Mucosa of descending colon (tissue), 3 donors: Measurements from ENCODE around the gene NODAL. TPM values are rescaled to one million over a fixed set of nuclear protein-coding genes. Genes with fewer than 3 reads are reported as not detected.

ENCODE experiments used
- ATAC-seq: fragments of 200-7000 bp; cut with Tn5 transposase; one replicate; pipeline ENCODE4 v1.9.1; 2020; ENCODE audit warnings: mild to moderate bottlenecking, moderate library complexity
- DNase-seq, 3 donors: peaks; one replicate each; pipeline ENCODE4 v3.0.0-alpha.2; 2020
- H3K36me3 ChIP-seq: fragments of 200-600 bp; one replicate; pipeline ENCODE4 v1.8.0; 2021; ENCODE audit warnings: low read depth, mild to moderate bottlenecking
- H3K4me1 ChIP-seq: fragments of 200-600 bp; one replicate; pipeline ENCODE4 v1.8.0; 2021; ENCODE audit warnings: low read depth, mild to moderate bottlenecking
- H3K4me3 ChIP-seq: fragments of 200-600 bp; one replicate; pipeline ENCODE4 v1.8.0; 2021; ENCODE audit warnings: mild to moderate bottlenecking
- H3K9me3 ChIP-seq: fragments of 200-600 bp; one replicate; pipeline ENCODE4 v1.8.0; 2021; ENCODE audit warnings: mild to moderate bottlenecking
- CTCF ChIP-seq: fragments of 200-600 bp; IDR thresholded peaks from one replicate; pipeline ENCODE4 v1.8.0; 2022; ENCODE audit warnings: antibody characterized with exemption, mild to moderate bottlenecking
- intact Hi-C, 2 donors: fragments of 100-400 bp; cut with DNase I in 1 of 2; cut with micrococcal nuclease in 1 of 2; formaldehyde crosslinking; loops; one replicate each; pipeline versions ENCODE4 v1.11.0 to v1.11.1; 2022; cut with DNase I, micrococcal nuclease
- total RNA-seq, 3 donors: library from RNA; stranded (reverse); fragmentation: NEBNext Ultra II Directional in 2 of 3; extraction: Animal tissue kit (Norgen Biotek cat#: 25700) in 2 of 3; gene quantifications; one replicate each; pipeline versions ENCODE4 v1.2.1 to v1.2.4, GENCODE V29; 2021 to 2023
- donor health status: DM: no; HTN: no; CAD: no; lungs with moderate emphysema.
- donor health status: DM: no; HTN: no; CAD: no.
- donor health status: DM: no; HTN: yes; CAD: no.

Gene NODAL
- total RNA-seq, 3 donors from 2014 or later = not detected

- Histone ChIP-seq H3K36me3 (no peaks in the 10 kb centered on the region), H3K4me1 (peaks cover 7% of the 10 kb centered on the region), H3K4me3 (no peak overlapping the region), H3K9me3 (no peaks in the 10 kb centered on the region)
- peak; percentile 75 for ATAC-seq
- TF ChIP-seq CTCF = peak; percentile 76
- intact Hi-C loops = loop anchor here (5.0 to 10.0 kb wide), 2 partner anchors 73 to 76 kb away; no protein-coding TSS in a partner anchor
- peak in 2 of 3 donors; percentile 65 to 70 for DNase-seq
Observed at GRCh38 chr10:70461397-70462348, 20.2 kb upstream of the NODAL start.

- peak; percentile 18 for ATAC-seq
- intact Hi-C loops = loop anchor here (5.0 to 10.0 kb wide), 2 partner anchors 75 to 77 kb away; no protein-coding TSS in a partner anchor
- no peak for TF ChIP-seq CTCF
- no peaks in the 10 kb centered on the region for H3K36me3 ChIP-seq
- no peaks in the 10 kb centered on the region for H3K9me3 ChIP-seq
- no peak for DNase-seq
- H3K4me1 ChIP-seq = peaks cover 7% of the 10 kb centered on the region
- H3K4me3 ChIP-seq = no peak overlapping the region
Observed at GRCh38 chr10:70459774-70460490, 18.5 kb upstream of the NODAL start.

GRCh38 chr10:70459061-70459773, 17.7 kb upstream of the NODAL start:
- DNase-seq = no peak
- ATAC-seq = no peak
- no peak overlapping the region for H3K4me3 ChIP-seq

GRCh38 chr10:70458329-70459060, 17.0 kb upstream of the NODAL start:
- Histone ChIP-seq H3K36me3 (no peaks in the 10 kb centered on the region), H3K4me3 (no peak overlapping the region), H3K9me3 (no peaks in the 10 kb centered on the region), H3K4me1 (peaks cover 7% of the 10 kb centered on the region)
- intact Hi-C loops = no loop called here
- TF ChIP-seq CTCF = no peak
- peak; percentile 42 to 70 (median 69) for DNase-seq
- peak; percentile 77 for ATAC-seq

More at GRCh38 chr10:70459061-70459773, 17.7 kb upstream of the NODAL start:
- peaks cover 7% of the 10 kb centered on the region for H3K4me1 ChIP-seq
- no peaks in the 10 kb centered on the region for H3K36me3 ChIP-seq
- intact Hi-C loops = no loop called here
- no peaks in the 10 kb centered on the region for H3K9me3 ChIP-seq
- TF ChIP-seq CTCF = no peak
